Nephron progenitor cell (in vitro differentiated cells): ENCODE measurements around the gene AP5Z1.

Source experiments
- DNase-seq: peaks from one replicate; pipeline ENCODE4 v3.0.0; 2021
- H3K27ac Mint-ChIP-seq: 2 replicates; pipeline ENCODE4 v1.8.0; 2021; ENCODE audit warnings: mild to moderate bottlenecking, moderate library complexity, mixed read lengths
- H3K27me3 Mint-ChIP-seq: 2 replicates; pipeline ENCODE4 v1.8.0; 2021; ENCODE audit warnings: mild to moderate bottlenecking, low read depth, mixed read lengths; ENCODE audit not compliant: poor library complexity
- H3K36me3 Mint-ChIP-seq: 2 replicates; pipeline ENCODE4 v1.8.0; 2021; ENCODE audit warnings: low read depth, mixed read lengths
- H3K4me1 Mint-ChIP-seq: 2 replicates; pipeline ENCODE4 v1.8.0; 2021; ENCODE audit warnings: mixed read lengths
- H3K4me3 Mint-ChIP-seq: 2 replicates; pipeline ENCODE4 v1.8.0; 2021; ENCODE audit warnings: mild to moderate bottlenecking, moderate library complexity, mixed read lengths
- H3K9me3 Mint-ChIP-seq: 2 replicates; pipeline ENCODE4 v1.8.0; 2021; ENCODE audit warnings: mild to moderate bottlenecking, moderate library complexity, mixed read lengths
- TF ChIP-seq, protein P1 (sequence below): fragments of 200-600 bp; sonication (generic); IDR thresholded peaks from 2 replicates; pipeline ENCODE4 v1.5.0; 2021; ENCODE audit warnings: antibody characterized with exemption

AP5Z1 gene

DNA sequence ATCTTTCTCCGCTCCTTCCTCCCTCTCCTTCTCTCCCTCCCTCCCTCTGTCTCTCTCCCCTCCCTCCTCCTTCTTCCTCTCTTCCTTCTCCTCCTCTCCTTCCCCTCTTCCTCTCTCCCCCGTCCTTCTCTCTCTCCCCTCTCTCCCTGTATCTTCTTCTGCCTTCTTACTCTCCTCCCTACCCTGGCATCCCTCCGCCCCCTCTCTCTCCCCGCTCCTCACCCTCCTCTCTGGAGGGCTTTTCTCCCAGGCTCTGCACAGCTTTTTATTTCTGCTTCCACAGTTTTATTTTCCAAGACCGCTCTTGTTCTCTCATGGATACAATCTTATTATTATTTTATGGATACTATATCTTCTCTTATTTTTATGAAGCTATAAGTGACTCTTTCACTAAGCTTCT is 32.6 kb downstream of the AP5Z1 start:
- peaks cover 11% of the 10 kb centered on the region for H3K36me3 Mint-ChIP-seq
- no peak overlapping the region for H3K27ac Mint-ChIP-seq

DNA sequence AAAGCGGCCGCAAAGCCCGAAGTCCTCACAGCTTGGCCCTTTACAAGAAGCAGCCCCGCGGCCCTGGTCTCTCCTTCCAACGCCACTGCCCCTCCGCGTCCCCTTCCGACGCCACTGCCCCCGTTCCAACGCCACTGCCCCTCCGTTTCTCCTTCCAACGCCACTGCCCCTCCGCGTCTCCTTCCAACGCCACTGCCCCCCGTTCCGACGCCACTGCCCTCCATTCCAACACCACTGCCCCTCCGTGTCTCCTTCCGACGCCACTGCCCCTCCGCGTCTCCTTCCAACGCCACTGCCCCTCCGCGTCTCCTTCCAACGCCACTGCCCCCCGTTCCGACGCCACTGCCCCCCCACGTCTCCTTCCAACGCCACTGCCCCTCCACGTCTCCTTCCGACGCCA is 33.1 kb downstream of the AP5Z1 start:
- Mint-ChIP-seq H3K9me3 (peaks cover 11% of the 10 kb centered on the region), H3K4me3 (no peak overlapping the region), H3K27me3 (peaks cover 10% of the 10 kb centered on the region), H3K27ac (no peak overlapping the region), H3K36me3 (peaks cover 16% of the 10 kb centered on the region), H3K4me1 (peaks cover 31% of the 10 kb centered on the region)
- TF ChIP-seq, protein P1, sequence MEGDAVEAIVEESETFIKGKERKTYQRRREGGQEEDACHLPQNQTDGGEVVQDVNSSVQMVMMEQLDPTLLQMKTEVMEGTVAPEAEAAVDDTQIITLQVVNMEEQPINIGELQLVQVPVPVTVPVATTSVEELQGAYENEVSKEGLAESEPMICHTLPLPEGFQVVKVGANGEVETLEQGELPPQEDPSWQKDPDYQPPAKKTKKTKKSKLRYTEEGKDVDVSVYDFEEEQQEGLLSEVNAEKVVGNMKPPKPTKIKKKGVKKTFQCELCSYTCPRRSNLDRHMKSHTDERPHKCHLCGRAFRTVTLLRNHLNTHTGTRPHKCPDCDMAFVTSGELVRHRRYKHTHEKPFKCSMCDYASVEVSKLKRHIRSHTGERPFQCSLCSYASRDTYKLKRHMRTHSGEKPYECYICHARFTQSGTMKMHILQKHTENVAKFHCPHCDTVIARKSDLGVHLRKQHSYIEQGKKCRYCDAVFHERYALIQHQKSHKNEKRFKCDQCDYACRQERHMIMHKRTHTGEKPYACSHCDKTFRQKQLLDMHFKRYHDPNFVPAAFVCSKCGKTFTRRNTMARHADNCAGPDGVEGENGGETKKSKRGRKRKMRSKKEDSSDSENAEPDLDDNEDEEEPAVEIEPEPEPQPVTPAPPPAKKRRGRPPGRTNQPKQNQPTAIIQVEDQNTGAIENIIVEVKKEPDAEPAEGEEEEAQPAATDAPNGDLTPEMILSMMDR, result no peak
- DNase-seq, result no peak

More for the DNA sequence above, 32.6 kb downstream of the AP5Z1 start:
- H3K4me3 Mint-ChIP-seq, result no peak overlapping the region
- peaks cover 31% of the 10 kb centered on the region for H3K4me1 Mint-ChIP-seq
- H3K27me3 Mint-ChIP-seq, result peaks cover 10% of the 10 kb centered on the region
- no peak for DNase-seq
- peaks cover 6% of the 10 kb centered on the region for H3K9me3 Mint-ChIP-seq
- TF ChIP-seq, protein P1, result no peak

DNA sequence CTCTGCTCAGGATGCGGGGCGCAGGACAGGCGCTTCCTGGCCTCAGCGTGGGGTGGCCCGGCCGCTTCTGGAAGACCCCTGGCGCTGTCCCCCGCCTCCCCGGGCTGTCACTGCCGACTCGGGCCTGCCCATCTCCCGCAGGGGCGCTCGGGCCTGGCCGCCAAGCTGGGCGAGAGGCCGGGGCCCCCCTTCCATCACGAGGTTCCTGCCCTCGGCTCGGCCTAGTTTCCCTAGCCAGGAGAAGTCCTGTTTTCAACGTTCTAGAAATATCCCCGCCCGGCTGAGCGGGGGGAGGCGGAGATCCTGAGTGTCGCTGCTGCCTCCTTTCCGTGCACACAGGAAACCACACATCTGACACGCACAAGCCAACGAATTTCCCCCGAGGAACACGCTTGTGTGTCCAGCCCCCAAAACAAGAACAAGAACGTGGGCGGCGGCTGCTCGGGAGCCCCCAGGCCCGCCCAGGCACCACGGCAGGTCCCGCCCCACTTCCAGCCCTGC is 33.7 kb downstream of the AP5Z1 start:
- TF ChIP-seq, protein P1, result no peak
- peaks cover 22% of the 10 kb centered on the region for H3K36me3 Mint-ChIP-seq
- no peak for DNase-seq

DNA sequence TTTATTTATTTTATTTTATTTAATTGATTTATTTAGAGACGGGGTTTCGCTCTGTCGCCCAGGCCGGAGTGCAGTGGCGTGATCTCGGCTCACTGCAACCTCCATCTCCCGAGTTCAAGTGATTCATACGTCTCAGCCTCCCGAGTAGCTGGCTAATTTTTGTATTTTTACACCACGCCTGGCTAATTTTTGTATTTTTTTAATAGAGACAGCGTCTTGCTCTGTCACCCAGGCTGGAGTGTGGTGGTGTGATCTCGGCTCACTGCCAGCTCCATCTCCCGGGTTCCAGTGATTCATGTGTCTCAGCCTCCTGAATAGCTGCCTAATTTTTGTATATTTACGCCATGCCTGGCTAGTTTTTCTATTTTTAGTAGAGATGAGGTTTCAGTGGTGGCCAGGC is 34.2 kb downstream of the AP5Z1 start:
- Mint-ChIP-seq H3K27ac (no peak overlapping the region), H3K27me3 (peaks cover 10% of the 10 kb centered on the region), H3K4me1 (peaks cover 29% of the 10 kb centered on the region), H3K9me3 (peaks cover 20% of the 10 kb centered on the region), H3K4me3 (no peak overlapping the region), H3K36me3 (peaks cover 27% of the 10 kb centered on the region)
- no peak for DNase-seq
- TF ChIP-seq, protein P1, result no peak

More for the DNA sequence above, 33.7 kb downstream of the AP5Z1 start:
- Mint-ChIP-seq H3K27me3 (peaks cover 10% of the 10 kb centered on the region), H3K4me3 (no peak overlapping the region), H3K4me1 (peaks cover 27% of the 10 kb centered on the region), H3K9me3 (peaks cover 17% of the 10 kb centered on the region), H3K27ac (no peak overlapping the region)

DNA sequence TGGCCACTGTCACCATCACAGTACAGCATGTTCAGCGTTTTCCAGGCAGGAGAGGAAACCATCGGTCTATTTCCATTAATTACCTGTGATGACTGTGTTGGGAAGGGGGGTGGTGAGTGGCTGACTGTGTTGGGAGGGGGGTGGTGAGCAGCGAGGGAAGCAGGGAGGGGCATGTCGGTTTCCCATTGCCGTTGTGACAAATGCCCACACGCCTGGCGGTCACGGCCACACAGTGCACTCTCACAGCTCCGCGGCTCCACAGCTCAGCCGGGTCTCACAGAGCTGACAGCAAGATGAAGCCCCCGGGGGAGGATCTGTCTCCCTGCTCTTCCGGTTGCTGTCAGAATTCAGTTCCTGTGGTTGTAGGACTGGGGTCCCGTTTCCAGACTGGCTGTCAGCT is 39.0 kb downstream of the AP5Z1 start:
- Mint-ChIP-seq H3K4me3 (no peak overlapping the region), H3K36me3 (peaks cover 31% of the 10 kb centered on the region), H3K27ac (peak overlapping the region; percentile 39), H3K9me3 (peaks cover 23% of the 10 kb centered on the region), H3K27me3 (peaks cover 3% of the 10 kb centered on the region), H3K4me1 (peaks cover 28% of the 10 kb centered on the region)
- TF ChIP-seq, protein P1, result no peak
- no peak for DNase-seq

GRCh38 chr7:4815121-4815520 is 39.7 kb downstream of the AP5Z1 start:
- peaks cover 23% of the 10 kb centered on the region for H3K9me3 Mint-ChIP-seq
- H3K27ac Mint-ChIP-seq, result no peak overlapping the region
- no peak for DNase-seq
- TF ChIP-seq, protein P1, result no peak
- peaks cover 3% of the 10 kb centered on the region for H3K27me3 Mint-ChIP-seq
- H3K4me1 Mint-ChIP-seq, result peaks cover 29% of the 10 kb centered on the region
- no peak overlapping the region for H3K4me3 Mint-ChIP-seq
- peaks cover 31% of the 10 kb centered on the region for H3K36me3 Mint-ChIP-seq
